GM12878 (cell line): ENCODE measurements around the gene SWT1.

ENCODE experiments used
- MYC ChIP-seq: IDR thresholded peaks from 2 replicates; pipeline ENCODE4 v1.6.1; 2011; ENCODE audit warnings: mild to moderate bottlenecking, low read length, moderate library complexity, inconsistent platforms; ENCODE audit not compliant: insufficient read depth, insufficient replicate concordance, insufficient read length, severe bottlenecking
- TF ChIP-seq, protein P1 (sequence below): IDR thresholded peaks from 2 replicates; pipeline ENCODE4 v1.6.1; 2011; ENCODE audit warnings: mild to moderate bottlenecking, low read depth, low read length, moderate library complexity; ENCODE audit not compliant: insufficient replicate concordance
- TF ChIP-seq, protein P2 (sequence below), 3 experiments: IDR thresholded peaks in 2 of 3; conservative IDR thresholded peaks in 1 of 3; 2 replicates each; pipeline ENCODE4 v1.5.1; 2011; ENCODE audit warnings: low read depth in 3 of 3, low read length in 3 of 3, mild to moderate bottlenecking in 3 of 3, control low read depth in 2 of 3, moderate library complexity in 2 of 3, inconsistent platforms in 1 of 3, mixed read lengths in 1 of 3; ENCODE audit not compliant: control insufficient read depth in 2 of 3, insufficient read depth in 1 of 3; ENCODE audit errors: extremely low read depth in 1 of 3

DNA sequence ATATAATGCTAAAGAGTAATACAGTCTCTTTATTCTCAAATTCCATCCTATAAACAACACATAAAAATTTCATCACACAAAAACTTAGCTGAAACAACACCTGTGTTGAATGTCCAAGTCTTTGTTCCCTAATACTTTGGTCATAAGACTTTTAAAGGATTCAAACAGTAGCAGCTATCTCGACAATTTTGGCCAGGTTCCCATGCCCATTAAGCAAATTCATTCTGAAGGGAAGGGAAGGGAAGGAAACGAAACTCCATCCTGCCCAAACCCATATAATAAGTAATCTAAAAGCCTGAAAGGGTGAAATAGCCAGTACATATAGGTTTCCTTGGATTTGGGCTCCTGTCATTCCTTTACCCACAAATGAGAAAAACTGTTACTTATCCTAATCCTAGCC is 152.6 kb downstream of the SWT1 start:
- TF ChIP-seq, protein P1, sequence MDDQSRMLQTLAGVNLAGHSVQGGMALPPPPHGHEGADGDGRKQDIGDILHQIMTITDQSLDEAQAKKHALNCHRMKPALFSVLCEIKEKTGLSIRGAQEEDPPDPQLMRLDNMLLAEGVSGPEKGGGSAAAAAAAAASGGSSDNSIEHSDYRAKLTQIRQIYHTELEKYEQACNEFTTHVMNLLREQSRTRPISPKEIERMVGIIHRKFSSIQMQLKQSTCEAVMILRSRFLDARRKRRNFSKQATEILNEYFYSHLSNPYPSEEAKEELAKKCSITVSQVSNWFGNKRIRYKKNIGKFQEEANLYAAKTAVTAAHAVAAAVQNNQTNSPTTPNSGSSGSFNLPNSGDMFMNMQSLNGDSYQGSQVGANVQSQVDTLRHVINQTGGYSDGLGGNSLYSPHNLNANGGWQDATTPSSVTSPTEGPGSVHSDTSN: no peak
- no peak for TF ChIP-seq MYC
- TF ChIP-seq, protein P2, sequence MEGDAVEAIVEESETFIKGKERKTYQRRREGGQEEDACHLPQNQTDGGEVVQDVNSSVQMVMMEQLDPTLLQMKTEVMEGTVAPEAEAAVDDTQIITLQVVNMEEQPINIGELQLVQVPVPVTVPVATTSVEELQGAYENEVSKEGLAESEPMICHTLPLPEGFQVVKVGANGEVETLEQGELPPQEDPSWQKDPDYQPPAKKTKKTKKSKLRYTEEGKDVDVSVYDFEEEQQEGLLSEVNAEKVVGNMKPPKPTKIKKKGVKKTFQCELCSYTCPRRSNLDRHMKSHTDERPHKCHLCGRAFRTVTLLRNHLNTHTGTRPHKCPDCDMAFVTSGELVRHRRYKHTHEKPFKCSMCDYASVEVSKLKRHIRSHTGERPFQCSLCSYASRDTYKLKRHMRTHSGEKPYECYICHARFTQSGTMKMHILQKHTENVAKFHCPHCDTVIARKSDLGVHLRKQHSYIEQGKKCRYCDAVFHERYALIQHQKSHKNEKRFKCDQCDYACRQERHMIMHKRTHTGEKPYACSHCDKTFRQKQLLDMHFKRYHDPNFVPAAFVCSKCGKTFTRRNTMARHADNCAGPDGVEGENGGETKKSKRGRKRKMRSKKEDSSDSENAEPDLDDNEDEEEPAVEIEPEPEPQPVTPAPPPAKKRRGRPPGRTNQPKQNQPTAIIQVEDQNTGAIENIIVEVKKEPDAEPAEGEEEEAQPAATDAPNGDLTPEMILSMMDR (IDR thresholded peaks at IDR 0.05 in 2 of 3, conservative IDR thresholded peaks at IDR 0.05 in 1 of 3; ENCODE audit: control insufficient read depth in 2 of 3, extremely low read depth in 1 of 3, insufficient read depth in 1 of 3, low read depth in 3 of 3, low read length in 3 of 3): no peak
